HG02938 (cell line): Measurements from ENCODE around the gene TNIK.
"Not testable (repeated sequence)": the region's sequence is repeated elsewhere in the genome, so short reads cannot be mapped to it uniquely, and the experiment has no call there.

Experiments used
- ATAC-seq: cut with Tn5 transposase; IDR thresholded peaks from one replicate; pipeline ENCODE4 v1.9.1; 2021; ENCODE audit warnings: mild to moderate bottlenecking, moderate library complexity; ENCODE audit not compliant: unreplicated experiment

The TNIK gene

DNA sequence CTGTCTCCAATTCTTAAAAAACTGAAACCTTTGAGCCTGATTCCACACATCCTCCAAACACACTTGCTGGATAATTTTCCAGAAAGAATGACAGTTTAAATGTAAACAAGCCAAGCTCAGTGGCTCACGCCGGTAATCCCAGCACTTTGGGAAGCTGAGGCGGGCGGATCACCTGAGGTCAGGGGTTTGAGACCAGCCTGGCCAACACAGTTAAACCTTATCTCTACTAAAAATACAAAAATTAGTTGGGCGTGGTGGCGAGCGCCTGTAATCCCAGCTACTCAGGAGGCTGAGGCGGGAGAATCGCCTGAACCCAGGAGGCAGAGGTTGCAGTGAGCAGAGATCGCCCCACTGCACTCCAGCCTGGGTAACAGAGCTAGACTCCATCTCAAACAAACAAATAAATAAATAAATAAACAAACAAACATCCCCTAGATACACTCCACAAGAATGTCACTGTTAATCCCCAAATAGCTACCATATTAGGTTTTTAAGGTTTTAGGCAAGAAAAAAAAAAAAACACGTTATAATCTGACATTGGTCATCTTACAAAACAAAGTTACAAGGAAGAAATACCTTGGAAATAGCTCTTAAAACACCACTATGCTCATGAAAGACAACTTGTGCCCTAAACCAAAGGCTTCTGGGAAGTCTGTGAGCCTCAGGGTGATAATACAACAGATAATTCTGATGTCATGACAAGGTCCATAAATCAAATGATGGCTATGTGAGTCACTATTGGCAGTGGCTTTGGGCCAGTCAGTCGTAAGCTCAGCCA is 13.2 kb downstream of the TNIK start:
- ATAC-seq: no peak

GRCh38 chr3:171446301-171446700 is 13.9 kb downstream of the TNIK start:
- ATAC-seq: no peak

- ATAC-seq: no peak
Observed at GRCh38 chr3:171445620-171446204, 14.5 kb downstream of the TNIK start.

- ATAC-seq: no peak
Observed at GRCh38 chr3:171444001-171444690, 16.1 kb downstream of the TNIK start.

- ATAC-seq: no peak
Observed at GRCh38 chr3:171443211-171443957, 16.8 kb downstream of the TNIK start.

DNA sequence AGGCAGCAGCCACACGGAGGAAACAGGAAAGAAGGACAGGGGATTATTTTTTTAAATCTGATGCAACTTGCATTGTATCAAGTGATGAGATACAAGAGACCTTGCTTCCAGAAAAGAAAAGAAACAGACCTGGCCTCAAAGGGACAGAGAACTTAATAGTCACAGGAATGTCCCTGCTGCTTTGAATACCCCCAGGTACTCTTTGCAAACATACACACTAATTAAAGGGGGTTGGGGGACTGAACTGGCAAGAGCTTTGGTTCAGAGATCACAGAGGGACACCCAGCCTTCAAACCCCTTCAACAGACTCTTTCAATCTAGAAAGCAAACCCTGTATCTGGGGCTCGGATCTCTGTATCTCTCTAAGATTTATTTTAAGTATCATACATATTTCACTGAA is 18.0 kb downstream of the TNIK start:
- ATAC-seq: no peak

DNA sequence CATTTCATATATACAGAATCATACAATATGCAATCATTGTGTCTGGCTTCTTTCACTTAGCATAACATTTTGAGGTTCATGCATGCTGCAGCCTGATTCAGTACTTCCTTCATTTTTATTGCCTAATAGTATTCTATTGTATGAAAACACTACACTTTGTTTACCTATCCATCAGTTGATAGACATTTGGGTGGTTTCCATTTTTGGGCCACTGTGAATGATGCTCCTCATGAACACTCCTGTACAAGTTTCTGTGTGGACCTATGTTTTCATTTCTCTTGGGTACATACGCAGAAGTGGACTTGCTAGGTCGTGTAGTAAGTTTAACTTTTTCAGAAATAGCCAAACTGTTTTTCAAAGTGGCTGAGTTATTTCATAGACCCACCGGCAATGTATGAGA is 18.8 kb downstream of the TNIK start:
- no peak for ATAC-seq

- no peak for ATAC-seq
Observed at GRCh38 chr3:171439996-171440395, 20.2 kb downstream of the TNIK start.

GRCh38 chr3:171437115-171437756 is 23.0 kb downstream of the TNIK start:
- ATAC-seq: no peak

GRCh38 chr3:171436380-171436779 is 23.8 kb downstream of the TNIK start:
- no peak for ATAC-seq

DNA sequence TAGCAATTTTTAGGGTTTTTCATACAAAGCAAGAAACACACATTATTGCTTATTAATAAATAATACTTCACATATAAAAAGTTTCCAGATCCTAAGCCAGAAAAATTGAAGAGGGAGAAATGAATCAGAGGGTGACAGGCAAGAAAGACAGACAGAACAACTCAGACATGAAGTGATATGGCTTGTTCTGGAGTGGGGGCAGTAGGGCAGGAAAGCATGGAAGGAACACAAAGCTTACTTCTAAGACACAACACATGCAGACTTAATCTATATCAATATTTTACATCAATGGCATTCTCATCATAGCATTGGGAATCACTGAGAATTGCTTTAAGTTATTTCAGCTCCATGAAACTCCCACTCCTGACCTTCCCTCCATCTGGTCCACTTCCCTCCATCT is 24.4 kb downstream of the TNIK start:
- ATAC-seq: no peak

GRCh38 chr3:171435143-171435542 is 25.1 kb downstream of the TNIK start:
- ATAC-seq: no peak

DNA sequence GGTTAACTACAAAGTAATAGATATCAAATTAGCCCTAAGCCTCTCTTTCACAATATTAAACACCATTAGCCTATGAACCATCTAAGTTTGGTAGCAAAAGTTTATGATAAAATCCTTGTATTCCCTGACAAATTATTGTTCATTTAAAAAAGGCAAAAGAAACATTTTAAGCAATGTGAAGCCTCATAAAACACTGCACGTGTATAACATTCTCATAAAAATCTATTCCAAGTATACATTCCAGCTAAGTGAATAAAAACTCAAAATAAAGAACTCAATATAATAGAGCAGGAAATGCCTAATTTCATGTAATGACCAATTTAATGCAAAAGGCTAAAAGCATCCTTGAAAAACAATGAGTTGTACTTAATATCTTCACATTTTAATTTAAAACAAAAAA is 27.7 kb downstream of the TNIK start:
- ATAC-seq: no peak

- no peak for ATAC-seq
Observed at GRCh38 chr3:171431550-171431949, 28.7 kb downstream of the TNIK start.

DNA sequence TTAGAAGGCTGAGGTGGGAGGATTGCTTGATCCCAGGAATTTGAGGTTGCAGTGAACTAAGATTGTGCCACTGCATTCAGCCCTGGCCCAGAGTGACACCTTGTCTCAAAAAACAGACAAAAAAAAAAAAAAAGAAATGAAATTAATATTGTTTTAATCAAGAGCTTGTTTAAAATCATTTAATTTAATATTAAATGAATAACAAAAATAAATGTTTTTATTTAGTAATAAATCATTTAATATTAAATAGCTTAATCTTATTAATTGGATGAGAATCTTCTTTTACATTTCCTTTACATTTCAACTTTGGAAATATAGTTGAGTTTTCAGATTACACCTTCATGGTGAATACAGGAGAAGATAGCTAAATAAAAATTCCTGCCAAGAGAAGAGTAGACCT is 29.7 kb downstream of the TNIK start:
- no peak for ATAC-seq

GRCh38 chr3:171429635-171430034 is 30.6 kb downstream of the TNIK start:
- ATAC-seq: no peak

- no peak for ATAC-seq
Observed at GRCh38 chr3:171428892-171429291, 31.3 kb downstream of the TNIK start.

DNA sequence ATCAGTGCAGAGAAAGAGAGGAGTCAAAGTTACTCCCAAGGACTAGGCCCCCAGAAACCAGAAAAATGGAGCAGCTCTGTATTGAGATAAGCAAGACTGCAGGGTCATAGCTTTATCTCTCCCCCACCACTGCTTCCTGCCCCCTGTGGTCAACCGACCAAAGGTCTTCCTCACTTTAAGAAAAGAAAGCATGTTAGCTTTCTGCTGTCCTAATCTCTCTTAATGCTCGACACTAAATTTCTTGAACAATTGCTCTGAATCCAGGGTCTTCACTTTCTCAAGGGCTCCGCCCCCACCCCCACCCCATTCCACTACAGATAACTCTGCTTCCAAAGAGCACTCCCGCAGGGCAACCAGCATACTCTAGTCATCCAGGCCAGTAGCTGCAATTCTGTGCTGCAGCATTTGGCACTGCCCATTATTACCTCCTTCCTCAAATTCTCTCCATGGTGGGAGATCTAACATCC is 31.9 kb downstream of the TNIK start:
- no peak for ATAC-seq

- ATAC-seq: no peak
Observed at GRCh38 chr3:171427771-171428320, 32.4 kb downstream of the TNIK start.

DNA sequence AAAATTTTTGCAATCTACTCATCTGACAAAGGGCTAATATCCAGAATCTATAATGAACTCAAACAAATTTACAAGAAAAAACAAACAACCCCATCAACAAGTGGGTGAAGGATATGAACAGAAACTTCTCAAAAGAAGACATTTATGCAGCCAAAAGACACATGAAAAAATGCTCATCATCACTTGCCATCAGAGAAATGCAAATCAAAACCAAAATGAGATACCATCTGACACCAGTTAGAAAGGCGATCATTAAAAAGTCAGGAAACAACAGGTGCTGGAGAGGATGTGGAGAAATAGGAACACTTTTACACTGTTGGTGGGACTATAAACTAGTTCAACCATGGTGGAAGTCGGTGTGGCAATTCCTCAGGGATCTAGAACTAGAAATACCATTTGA is 36.1 kb downstream of the TNIK start:
- ATAC-seq: not testable (repeated sequence)

GRCh38 chr3:171422855-171423254 is 37.4 kb downstream of the TNIK start:
- not testable (repeated sequence) for ATAC-seq
